NCI-H748 treated with DMSO at 0.1 percent for 48 hours (cell line): ENCODE measurements around the gene TMPRSS6.

Experiments used
- DNase-seq: peaks from one replicate; lab custom pipeline; 2025; lab: John Stamatoyannopoulos, UW

The TMPRSS6 gene

GRCh38 chr22:37109242-37109917 lies at the start of gene TMPRSS6:
TMPRSS6 (minus strand) TSS chr22:37109713; CDS start chr22:37103417, 6,296 bp downstream.
- DNase-seq: no peak

GRCh38 chr22:37158963-37159290 lies 49.4 kb upstream of the TMPRSS6 start:
- no peak for DNase-seq

- no peak for DNase-seq
These were observed 48.2 kb upstream of the TMPRSS6 start for GRCh38 chr22:37157516-37158285.

DNA sequence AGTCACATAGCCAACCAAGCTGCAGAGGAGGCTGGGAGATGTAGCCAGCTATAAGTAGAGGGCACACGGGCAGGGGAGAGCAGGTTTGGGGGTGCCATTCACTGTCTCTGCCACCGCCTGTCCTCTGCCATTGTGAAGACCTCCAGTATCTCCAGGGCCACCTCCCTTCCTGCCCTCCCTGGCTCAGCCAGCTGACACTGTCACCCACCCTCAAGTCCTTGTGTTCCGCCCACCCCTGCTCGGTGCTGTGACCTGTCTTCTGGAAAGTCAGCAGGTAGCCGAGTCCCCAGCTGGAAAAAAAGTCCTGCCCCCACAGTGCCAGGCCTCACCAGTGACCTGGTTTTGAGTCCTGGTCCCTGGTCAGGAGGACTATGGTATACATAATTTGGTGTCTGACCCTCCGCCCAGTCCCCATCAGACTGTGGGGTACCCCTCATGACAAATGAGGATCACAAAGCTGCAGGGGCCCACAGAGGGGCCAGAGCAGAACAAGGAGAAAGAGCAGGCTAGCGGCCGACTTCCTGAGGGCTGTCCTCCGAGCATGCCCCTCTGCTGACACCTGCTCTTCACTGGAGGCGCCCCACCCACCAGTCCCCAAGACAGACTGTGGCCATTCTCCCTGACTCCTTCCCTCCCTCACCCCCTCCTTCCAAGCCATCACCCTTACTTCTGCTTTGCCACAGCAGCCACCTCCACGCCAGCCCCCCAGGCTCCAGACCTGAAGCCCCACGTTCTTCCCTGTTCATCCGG lies 47.3 kb upstream of the TMPRSS6 start:
- DNase-seq: no peak

GRCh38 chr22:37155971-37156370 lies 46.5 kb upstream of the TMPRSS6 start:
- DNase-seq: no peak

DNA sequence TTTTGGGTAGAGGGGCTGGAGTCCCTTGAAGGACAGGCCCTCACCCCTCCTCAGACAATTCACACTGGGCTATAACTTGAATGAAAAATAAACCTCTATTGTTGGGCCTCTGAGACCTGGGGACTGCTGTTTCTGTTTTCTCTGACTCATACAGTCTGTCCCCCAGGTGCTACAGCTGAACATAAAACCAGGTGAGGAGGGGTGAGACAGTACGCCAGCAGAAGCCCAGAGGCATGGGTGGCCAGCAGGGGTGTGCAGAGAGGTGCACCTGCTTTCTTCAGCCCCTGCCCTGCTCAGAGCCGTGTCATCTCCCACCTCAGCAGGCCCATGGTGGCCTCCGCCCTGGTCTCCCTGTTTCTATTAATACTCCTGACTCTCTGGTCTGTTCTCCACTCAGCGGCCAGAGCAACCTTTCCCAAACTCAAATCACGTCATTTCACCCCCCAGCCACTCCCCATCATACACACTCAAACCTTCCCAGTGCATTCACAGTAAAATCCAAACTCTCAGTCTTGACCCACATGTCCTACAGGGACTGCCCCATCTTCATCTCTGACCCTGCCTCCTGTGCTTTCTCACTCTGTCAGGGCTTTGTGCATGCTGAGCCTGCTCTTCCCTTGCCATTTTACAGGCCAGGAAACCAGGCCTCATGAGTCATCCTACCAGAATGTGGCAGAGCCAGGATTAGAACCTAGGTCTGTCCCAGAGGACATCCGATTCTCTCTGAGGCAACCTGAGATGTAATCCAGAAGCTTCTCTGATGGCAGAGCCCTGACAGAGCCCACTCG lies 45.6 kb upstream of the TMPRSS6 start:
- no peak for DNase-seq

DNA sequence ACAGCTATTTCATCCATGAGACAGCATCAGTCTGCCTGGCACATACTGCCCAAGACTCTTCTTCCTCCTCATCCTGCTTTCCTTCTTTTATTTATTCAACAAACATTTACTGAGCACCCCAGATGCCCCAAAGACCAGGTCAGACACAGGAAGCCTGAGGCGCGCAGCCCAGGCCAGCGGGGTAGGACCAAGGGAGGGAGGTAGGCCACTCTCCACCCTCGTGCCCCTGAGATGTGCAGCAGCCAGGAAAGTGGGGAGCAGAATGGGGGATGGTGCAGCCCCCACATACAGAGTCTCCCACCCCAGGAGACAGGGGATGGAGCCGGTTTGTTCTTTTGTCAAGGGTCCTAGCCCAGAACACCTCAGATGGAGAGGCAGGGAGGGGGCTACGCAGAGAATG lies 44.4 kb upstream of the TMPRSS6 start:
- DNase-seq: no peak

- no peak for DNase-seq
These were observed 41.9 kb upstream of the TMPRSS6 start for GRCh38 chr22:37151401-37151800.

GRCh38 chr22:37150701-37151100 lies 41.2 kb upstream of the TMPRSS6 start:
- no peak for DNase-seq

GRCh38 chr22:37148742-37149665 lies 39.5 kb upstream of the TMPRSS6 start:
- no peak for DNase-seq

- DNase-seq: no peak
These were observed 38.6 kb upstream of the TMPRSS6 start for GRCh38 chr22:37148031-37148651.

GRCh38 chr22:37147186-37147990 lies 37.9 kb upstream of the TMPRSS6 start:
- no peak for DNase-seq

DNA sequence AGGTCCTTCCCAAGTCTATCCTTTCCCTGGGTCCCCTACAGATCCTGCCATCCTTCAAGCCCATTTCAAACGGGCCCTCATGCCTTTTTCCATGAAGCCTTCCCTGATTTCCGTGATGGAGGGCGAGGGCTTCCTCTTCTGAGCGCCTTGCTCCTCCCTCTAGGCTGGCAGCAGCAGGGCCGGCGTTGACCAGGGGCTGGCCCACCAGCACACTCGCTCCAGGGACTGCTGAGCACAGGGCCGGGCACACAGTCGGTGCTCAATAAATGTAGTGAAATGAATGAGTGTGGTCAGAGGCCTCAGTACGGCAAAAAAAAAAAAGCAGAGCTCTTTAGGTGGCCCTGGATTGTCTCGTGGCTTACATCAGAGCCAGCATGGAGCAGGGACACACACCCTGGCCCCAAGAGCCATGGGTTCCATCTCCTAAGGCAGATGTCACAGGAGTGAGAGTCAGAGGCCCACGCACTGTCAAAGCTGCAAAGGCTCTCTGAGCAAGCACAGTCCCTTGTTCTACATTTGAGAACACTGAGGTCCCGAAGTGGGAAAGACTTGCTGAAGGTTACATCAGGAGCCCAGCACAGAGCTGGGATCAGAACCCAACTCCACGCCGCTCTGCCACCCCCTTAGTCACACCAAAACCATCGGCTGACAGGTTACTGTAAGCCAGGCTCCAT lies 37.1 kb upstream of the TMPRSS6 start:
- DNase-seq: no peak

GRCh38 chr22:37146051-37146385 lies 36.5 kb upstream of the TMPRSS6 start:
- DNase-seq: no peak

DNA sequence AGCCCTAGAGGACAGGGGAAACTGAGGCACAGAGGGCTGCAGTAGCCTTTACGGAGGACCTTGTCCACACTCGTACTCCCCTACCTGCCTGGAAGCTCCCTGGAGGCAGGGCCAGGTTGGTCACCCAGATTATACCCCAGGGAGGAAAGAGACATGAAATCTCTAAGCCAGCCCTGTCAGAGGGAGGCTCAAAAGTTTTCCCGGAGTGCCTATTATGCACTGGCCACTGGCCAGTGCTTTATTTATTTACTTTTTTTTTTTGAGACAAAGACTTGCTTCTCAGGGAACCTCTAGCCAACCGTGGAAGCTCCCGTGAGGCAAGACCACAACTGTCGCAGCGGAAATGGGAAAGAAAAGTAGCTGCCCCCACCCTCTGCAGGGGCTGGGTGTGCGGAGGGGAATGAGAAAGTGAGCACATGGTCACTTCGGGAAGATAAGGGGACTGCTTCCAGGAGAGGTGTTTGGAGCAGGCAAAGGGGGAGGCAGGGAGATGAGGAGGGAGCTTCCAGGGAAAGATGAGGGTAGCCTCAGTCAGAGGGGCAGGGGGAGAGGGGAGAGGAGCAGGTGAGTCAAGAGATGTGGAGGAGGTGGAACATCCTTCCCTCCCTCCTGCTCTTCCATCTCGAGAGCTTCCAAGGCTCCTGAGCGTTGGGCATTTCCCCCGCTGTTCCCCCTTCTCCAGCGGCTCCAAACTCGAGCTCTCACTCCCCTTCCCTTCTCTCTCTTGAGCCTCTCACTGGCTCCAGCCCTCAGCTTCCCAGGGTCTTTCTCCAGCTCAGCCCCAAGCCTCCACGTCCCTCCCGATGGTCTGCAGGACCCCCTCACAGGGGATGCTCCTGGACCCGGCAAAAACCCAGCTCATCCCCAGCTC lies 35.9 kb upstream of the TMPRSS6 start:
- DNase-seq: no peak

- no peak for DNase-seq
These were observed 34.7 kb upstream of the TMPRSS6 start for GRCh38 chr22:37144180-37144554.

GRCh38 chr22:37141971-37142370 lies 32.5 kb upstream of the TMPRSS6 start:
- DNase-seq: no peak

GRCh38 chr22:37141476-37141875 lies 32.0 kb upstream of the TMPRSS6 start:
- no peak for DNase-seq
